ENCODE data around the gene MGLL. TPM values are rescaled to one million over a fixed set of nuclear protein-coding genes. Genes with fewer than 3 reads are reported as not detected.

The MGLL gene
- total RNA-seq, 1 experiment from 2014 or later, result 6.8 TPM

GRCh38 chr3:127805026-127805753 is 17.1 kb downstream of the MGLL start:
- DNase-seq (ENCODE audit: low read depth, low spot score) (no peak), ATAC-seq (no peak)
- Histone ChIP-seq H3K9me3 (ENCODE audit: control insufficient read depth in 1 of 2, insufficient read depth in 1 of 2, low read depth in 1 of 2, low read length in 2 of 2) (no peaks in the 10 kb centered on the region), H4K20me1 (ENCODE audit: insufficient read depth) (no peaks in the 10 kb centered on the region), H3K4me2 (ENCODE audit: low read length) (no peak overlapping the region), H3K9ac (ENCODE audit: low read length) (no peak overlapping the region), H3K27ac (ENCODE audit: low read depth, low read length) (no peak overlapping the region), H3K4me1 (ENCODE audit: control insufficient read depth in 1 of 2, insufficient read depth in 2 of 2, low read length in 2 of 2) (peaks cover 6 to 43% of the 10 kb centered on the region in 2 experiments; a peak in 3 of 4 replicates), H3K27me3 (ENCODE audit: insufficient read depth, low read length) (no peaks in the 10 kb centered on the region), H2AFZ (ENCODE audit: low read depth, low read length, poor library complexity, severe bottlenecking) (no peak overlapping the region), H3K4me3 (replicated peaks in 1 of 2; ENCODE audit: low read depth in 1 of 2, low read length in 2 of 2) (no peak overlapping the region), H3K36me3 (ENCODE audit: control insufficient read depth in 1 of 2, insufficient read depth in 2 of 2, low read length in 2 of 2) (no peaks in the 10 kb centered on the region), H3K79me2 (ENCODE audit: insufficient read depth, low read length) (no peaks in the 10 kb centered on the region), H3K9me2 (ENCODE audit: insufficient read depth) (no peaks in the 10 kb centered on the region)
- ChIA-PET RAD21 (ENCODE audit: low non-redundant PET in 1 of 2, low total read pairs in 2 of 2, uncharacterized antibody in 2 of 2, unreplicated experiment in 2 of 2) (no interaction called here), CTCF (no interaction called here), POLR2A (no interaction called here)
- BruUV-seq (replicated peaks), result no TSS peak
- intact Hi-C loops (cut with micrococcal nuclease), result no loop called here
- no peak for TF ChIP-seq ZBTB33 (IDR thresholded peaks at IDR 0.05; ENCODE audit: extremely low read depth, insufficient replicate concordance, low read length)

GRCh38 chr3:127804141-127804540 is 18.2 kb downstream of the MGLL start:
- DNase-seq (ENCODE audit: low read depth, low spot score), result no peak
- H3K27ac ChIP-seq (ENCODE audit: low read depth, low read length), result no peak overlapping the region; the same call in 1 of the 2 replicates
- TF ChIP-seq ZBTB33 (IDR thresholded peaks at IDR 0.05; ENCODE audit: extremely low read depth, insufficient replicate concordance, low read length), result no peak
- no peak for TF ChIP-seq CEBPB (IDR thresholded peaks at IDR 0.05; ENCODE audit: low read depth)
- no peak for TF ChIP-seq JUND (IDR thresholded peaks at IDR 0.05)
- TF ChIP-seq SIN3A (IDR thresholded peaks at IDR 0.05; ENCODE audit: low read depth), result no peak
- no peak for TF ChIP-seq ATF3 (IDR thresholded peaks at IDR 0.05)
- TF ChIP-seq EGR1 (IDR thresholded peaks at IDR 0.05; ENCODE audit: low read depth), result no peak
- TF ChIP-seq RAD21 (IDR thresholded peaks at IDR 0.05; ENCODE audit: low read depth), result no peak
- TF ChIP-seq ELF1 (IDR thresholded peaks at IDR 0.05; ENCODE audit: borderline replicate concordance, low read depth), result no peak
- no peak for TF ChIP-seq ZNF274 (IDR thresholded peaks at IDR 0.05; ENCODE audit: low read depth, low read length)
- TF ChIP-seq ZFX (IDR thresholded peaks at IDR 0.05), result no peak
- TF ChIP-seq YY1 (IDR thresholded peaks at IDR 0.05; ENCODE audit: extremely low read depth, insufficient replicate concordance, low read depth, low read length), result no peak
- no peak for TF ChIP-seq EZH2phosphoT487 (IDR thresholded peaks at IDR 0.05; ENCODE audit: borderline replicate concordance)
- TF ChIP-seq POLR2AphosphoS5 (IDR thresholded peaks at IDR 0.05; ENCODE audit: low read depth, low read length), result no peak
- TF ChIP-seq FOSL1 (IDR thresholded peaks at IDR 0.05; ENCODE audit: low read depth), result no peak
- TF ChIP-seq SP1 (IDR thresholded peaks at IDR 0.05; ENCODE audit: low read depth), result no peak
- TF ChIP-seq SRF (IDR thresholded peaks at IDR 0.05; ENCODE audit: low read depth), result no peak
- no peak overlapping the region for H3K4me3 ChIP-seq (replicated peaks in 1 of 2; ENCODE audit: low read depth in 1 of 2, low read length in 2 of 2)
- ChIA-PET RAD21 (ENCODE audit: low non-redundant PET in 1 of 2, low total read pairs in 2 of 2, uncharacterized antibody in 2 of 2, unreplicated experiment in 2 of 2) (no interaction called here), POLR2A (interaction anchor here (1.0 to 1.2 kb wide), 2 partner anchors 10 to 18 kb away, joined by 4 read pairs; partner anchors contain the start of gene MGLL), CTCF (no interaction called here)
- no peaks in the 10 kb centered on the region for H3K79me2 ChIP-seq (ENCODE audit: insufficient read depth, low read length)
- H3K4me1 ChIP-seq (ENCODE audit: control insufficient read depth in 1 of 2, insufficient read depth in 2 of 2, low read length in 2 of 2), result peaks cover 6 to 54% of the 10 kb centered on the region in 2 experiments; a peak in 3 of 4 replicates
- H3K9me2 ChIP-seq (ENCODE audit: insufficient read depth), result no peaks in the 10 kb centered on the region
- H3K36me3 ChIP-seq (ENCODE audit: control insufficient read depth in 1 of 2, insufficient read depth in 2 of 2, low read length in 2 of 2), result no peaks in the 10 kb centered on the region
- no peak overlapping the region for H2AFZ ChIP-seq (ENCODE audit: low read depth, low read length, poor library complexity, severe bottlenecking)
- ATAC-seq, result no peak
- H3K9ac ChIP-seq (ENCODE audit: low read length), result peak overlapping the region; percentile 14
- no peaks in the 10 kb centered on the region for H3K9me3 ChIP-seq (ENCODE audit: control insufficient read depth in 1 of 2, insufficient read depth in 1 of 2, low read depth in 1 of 2, low read length in 2 of 2)
- BruUV-seq (replicated peaks), result no TSS peak
- H4K20me1 ChIP-seq (ENCODE audit: insufficient read depth), result no peaks in the 10 kb centered on the region
- no peaks in the 10 kb centered on the region for H3K27me3 ChIP-seq (ENCODE audit: insufficient read depth, low read length)
- H3K4me2 ChIP-seq (ENCODE audit: low read length), result peak overlapping the region; percentile 60
- intact Hi-C loops (cut with micrococcal nuclease), result no loop called here
